T-helper 17 cell (primary cell): ENCODE data around the gene ESYT1. TPM values are rescaled to one million over a fixed set of nuclear protein-coding genes. Genes with fewer than 3 reads are reported as not detected.
A peak's percentile ranks its signal among the peaks of the same experiment; 100 is the strongest.

ENCODE experiments used
- ATAC-seq: fragments of 150-1000 bp; cut with Tn5 transposase; 2 replicates; pipeline ENCODE4 v1.10.0; 2021; ENCODE audit warnings: mild to moderate bottlenecking, moderate library complexity
- DNase-seq, 3 donors: peaks; one replicate each; pipeline versions ENCODE4 v3.0.0 to v3.0.0-alpha.2; 2020 to 2021
- H3K9me3 ChIP-seq: one replicate; pipeline ENCODE4 v1.7.0; 2013; ENCODE audit warnings: low read length, mild to moderate bottlenecking; ENCODE audit not compliant: control insufficient read depth, poor library complexity, severe bottlenecking
- H3K27ac Mint-ChIP-seq: one replicate; pipeline ENCODE4 v1.8.0; 2022; ENCODE audit warnings: mild to moderate bottlenecking, moderate library complexity, mixed read lengths
- H3K27me3 Mint-ChIP-seq: one replicate; pipeline ENCODE4 v1.8.0; 2022; ENCODE audit warnings: mixed read lengths
- H3K36me3 Mint-ChIP-seq: one replicate; pipeline ENCODE4 v1.8.0; 2022; ENCODE audit warnings: low read depth, mixed read lengths
- H3K4me1 Mint-ChIP-seq: one replicate; pipeline ENCODE4 v1.8.0; 2022; ENCODE audit warnings: mild to moderate bottlenecking, mixed read lengths
- H3K4me3 Mint-ChIP-seq: one replicate; pipeline ENCODE4 v1.8.0; 2022; ENCODE audit warnings: mild to moderate bottlenecking, moderate library complexity, mixed read lengths
- total RNA-seq, 4 donors: library from RNA in 2 of 4; stranded (reverse) in 2 of 4; gene quantifications; one replicate each; pipeline ENCODE4 v1.2.3 and lab custom pipeline; 2022 to 2026

The ESYT1 gene
- total RNA-seq, 2 donors from 2014 or later, result 178 to 211 TPM

GRCh38 chr12:56172839-56173238 is 44.8 kb downstream of the ESYT1 start:
- Mint-ChIP-seq H3K27me3 (no peaks in the 10 kb centered on the region), H3K4me1 (peaks cover 7% of the 10 kb centered on the region), H3K36me3 (peaks cover 13% of the 10 kb centered on the region), H3K27ac (no peak overlapping the region), H3K4me3 (no peak overlapping the region)
- no peak for ATAC-seq
- H3K9me3 ChIP-seq, result no peaks in the 10 kb centered on the region
- DNase-seq, result no peak

DNA sequence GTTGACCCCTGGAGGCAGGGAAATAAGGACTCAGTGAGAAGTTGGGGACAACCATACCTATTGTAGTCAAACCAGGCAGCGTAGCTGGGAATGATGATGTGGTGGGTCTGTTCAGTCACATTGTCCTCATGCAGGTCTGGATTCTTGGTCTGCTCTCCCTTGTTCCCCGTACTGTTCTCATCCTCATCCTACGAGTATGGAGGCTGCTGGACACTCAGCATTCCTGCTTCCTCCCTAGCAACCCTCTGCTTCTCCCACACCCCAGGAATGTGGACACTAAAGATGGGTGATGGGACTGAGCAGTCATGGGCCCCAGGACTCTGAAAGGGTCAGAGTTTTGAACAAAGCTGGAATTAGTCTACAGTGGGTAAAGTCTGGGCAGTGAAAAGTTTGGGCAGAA is 50.3 kb downstream of the ESYT1 start:
- no peaks in the 10 kb centered on the region for H3K27me3 Mint-ChIP-seq
- ATAC-seq (no peak), DNase-seq (no peak)
- H3K4me3 Mint-ChIP-seq, result no peak overlapping the region
- no peaks in the 10 kb centered on the region for H3K9me3 ChIP-seq
- H3K36me3 Mint-ChIP-seq, result peaks cover 10% of the 10 kb centered on the region
- peak overlapping the region; percentile 90 for H3K27ac Mint-ChIP-seq
- peaks cover 4% of the 10 kb centered on the region for H3K4me1 Mint-ChIP-seq

- Mint-ChIP-seq H3K27me3 (peaks cover 4% of the 10 kb centered on the region), H3K4me1 (peaks cover 36% of the 10 kb centered on the region), H3K36me3 (peaks cover 8% of the 10 kb centered on the region), H3K4me3 (no peak overlapping the region), H3K27ac (peak overlapping the region; percentile 95)
- no peaks in the 10 kb centered on the region for H3K9me3 ChIP-seq
- no peak for ATAC-seq
- DNase-seq, result no peak
Measured at GRCh38 chr12:56186957-56187356, 58.9 kb downstream of the ESYT1 start.

DNA sequence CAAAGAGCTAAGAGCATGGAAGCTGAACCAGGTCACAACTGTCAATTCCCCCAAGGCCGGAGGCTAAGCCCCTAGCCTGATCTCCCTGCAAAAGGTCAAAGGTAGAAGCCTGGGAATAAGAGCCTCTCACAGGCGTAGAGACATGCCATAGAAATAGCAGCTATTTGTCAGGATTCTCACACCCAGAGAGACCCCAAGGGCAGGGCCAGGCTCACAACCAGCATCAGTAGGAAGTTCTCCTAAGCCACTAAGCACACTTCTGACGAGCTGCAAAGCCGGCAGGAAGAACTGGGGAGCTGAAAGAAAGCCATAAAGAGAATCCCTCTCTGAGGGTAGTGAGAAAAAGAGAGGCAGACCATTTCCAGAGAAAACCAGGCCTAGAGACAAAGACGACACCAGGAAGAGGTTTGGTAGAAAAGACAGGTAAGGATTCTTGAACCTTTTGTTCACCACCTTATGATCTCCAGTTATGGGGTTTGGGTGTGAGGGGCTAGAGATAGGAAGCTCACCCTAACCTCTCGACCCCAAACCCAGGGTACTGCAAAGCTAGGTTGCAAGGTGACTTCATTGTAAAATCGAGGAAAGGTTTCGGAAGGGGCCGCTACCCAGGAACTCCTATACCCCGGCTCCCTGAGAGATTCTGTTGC is 60.2 kb downstream of the ESYT1 start:
- peaks cover 42% of the 10 kb centered on the region for H3K4me1 Mint-ChIP-seq
- H3K27me3 Mint-ChIP-seq, result peaks cover 4% of the 10 kb centered on the region
- H3K4me3 Mint-ChIP-seq, result peak overlapping the region; percentile 99
- no peaks in the 10 kb centered on the region for H3K9me3 ChIP-seq
- peaks cover 8% of the 10 kb centered on the region for H3K36me3 Mint-ChIP-seq
- no peak for DNase-seq
- peak overlapping the region; percentile 95 for H3K27ac Mint-ChIP-seq
- no peak for ATAC-seq

DNA sequence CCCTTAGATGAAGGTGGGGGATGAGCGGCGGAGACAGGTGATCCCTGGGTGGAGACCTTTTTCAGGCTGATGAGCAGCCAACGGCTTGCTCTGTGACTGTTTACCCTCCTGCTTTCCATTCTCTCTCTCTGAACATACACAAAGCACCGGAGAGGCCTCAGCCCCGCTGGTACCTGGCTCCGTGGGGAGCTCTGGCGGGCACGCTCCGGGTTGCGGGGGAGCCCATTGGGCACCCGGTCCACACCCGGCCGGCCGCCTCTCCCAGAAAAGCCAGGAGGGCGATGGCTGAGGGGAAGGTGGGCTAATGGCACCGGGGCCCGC is 60.7 kb downstream of the ESYT1 start:
- peaks cover 8% of the 10 kb centered on the region for H3K36me3 Mint-ChIP-seq

DNA sequence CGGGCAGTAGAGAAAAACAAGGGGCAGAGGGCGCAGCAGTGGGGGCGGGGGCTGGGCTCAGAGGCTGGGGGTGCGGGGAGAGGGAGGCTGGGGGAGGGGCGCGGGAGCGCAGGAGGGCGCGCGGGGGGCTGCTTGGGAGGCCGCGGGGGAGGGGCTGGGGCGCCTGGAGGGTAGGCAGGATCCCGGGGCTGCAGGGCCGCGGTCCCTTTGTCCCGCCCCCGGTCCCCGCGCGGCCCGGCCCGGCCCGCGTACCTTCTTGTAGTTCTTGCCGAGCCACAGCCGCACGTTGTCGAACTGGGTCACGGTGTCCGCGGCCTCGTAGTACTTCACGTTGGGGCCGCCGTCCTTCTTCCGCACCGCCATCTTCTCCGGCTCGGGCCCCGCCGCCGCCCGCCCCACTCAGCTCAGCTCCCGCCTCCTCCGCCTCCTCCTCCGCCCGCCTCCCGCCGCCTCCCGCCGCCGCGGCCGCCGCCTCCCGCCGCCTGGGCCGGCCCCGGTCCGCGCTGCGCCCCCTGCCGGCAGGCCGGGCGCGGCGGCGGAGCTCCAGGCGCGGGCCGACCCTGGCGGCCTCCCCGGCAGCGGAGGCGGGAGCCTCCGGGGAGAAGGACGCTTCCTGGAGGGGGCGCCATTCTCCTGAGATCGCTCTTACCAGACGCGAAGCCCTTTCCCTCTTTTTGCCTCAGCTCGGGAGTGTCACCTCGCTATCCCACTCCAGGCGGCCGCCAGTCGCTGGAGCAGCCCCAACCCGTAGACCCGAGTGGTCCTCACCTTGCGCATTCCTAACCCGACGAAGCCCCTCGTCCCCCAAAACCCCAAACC is 61.2 kb downstream of the ESYT1 start, which contains the start of gene SMARCC2:
Gene SMARCC2 (minus strand): TSS at position 385 of the 819 bp plus-strand sequence. CDS start 22 bp downstream, at position 363.
- Mint-ChIP-seq H3K27me3 (peaks cover 4% of the 10 kb centered on the region), H3K4me1 (peaks cover 48% of the 10 kb centered on the region), H3K27ac (peak within 1 kb of the TSS; percentile 100), H3K36me3 (peaks cover 11% of the 10 kb centered on the region), H3K4me3 (peak within 1 kb of the TSS; percentile 99)
- peak; percentile 81 to 91 (median 87) for DNase-seq
- H3K9me3 ChIP-seq, result no peaks in the 10 kb centered on the region
- ATAC-seq, result peak; percentile 87

More for the DNA sequence above, 60.7 kb downstream of the ESYT1 start:
- H3K27me3 Mint-ChIP-seq, result peaks cover 4% of the 10 kb centered on the region
- H3K4me1 Mint-ChIP-seq, result peaks cover 46% of the 10 kb centered on the region
- DNase-seq, result peak in 1 of 3 donors; percentile 10
- peak overlapping the region; percentile 95 for H3K27ac Mint-ChIP-seq
- H3K4me3 Mint-ChIP-seq, result peak overlapping the region; percentile 99
- no peaks in the 10 kb centered on the region for H3K9me3 ChIP-seq
- peak; percentile 6 for ATAC-seq

GRCh38 chr12:56189918-56190694 is 62.0 kb downstream of the ESYT1 start:
- H3K27ac Mint-ChIP-seq, result peak overlapping the region; percentile 100
- peak; percentile 41 to 61 (median 59) for DNase-seq
- peaks cover 52% of the 10 kb centered on the region for H3K4me1 Mint-ChIP-seq
- peak; percentile 32 for ATAC-seq
- peak overlapping the region; percentile 99 for H3K4me3 Mint-ChIP-seq
- peaks cover 4% of the 10 kb centered on the region for H3K27me3 Mint-ChIP-seq
- no peaks in the 10 kb centered on the region for H3K9me3 ChIP-seq
- peaks cover 15% of the 10 kb centered on the region for H3K36me3 Mint-ChIP-seq

DNA sequence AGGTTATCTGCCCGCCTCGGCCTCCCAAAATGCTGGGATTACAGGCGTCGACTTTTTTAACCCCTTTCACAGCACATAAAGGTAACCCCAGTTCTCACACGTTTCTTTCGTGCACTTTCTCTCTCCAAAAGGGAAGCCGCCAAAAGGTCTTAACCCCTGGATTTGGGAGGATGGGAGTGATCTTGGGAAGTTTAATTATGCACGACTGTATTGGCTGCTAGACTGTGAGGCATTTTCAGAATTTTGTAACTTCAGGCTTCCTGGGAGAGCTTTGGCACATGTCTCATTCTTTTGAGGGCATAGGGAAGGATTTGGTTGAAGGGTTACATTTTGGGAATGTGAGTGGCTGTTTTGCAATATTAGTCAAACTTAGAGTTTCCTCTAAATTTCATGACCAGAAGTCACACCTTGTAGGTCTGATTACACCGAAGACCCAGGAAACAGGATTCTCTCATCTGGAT is 62.7 kb downstream of the ESYT1 start:
- peak overlapping the region; percentile 100 for H3K27ac Mint-ChIP-seq
- H3K9me3 ChIP-seq, result no peaks in the 10 kb centered on the region
- peaks cover 50% of the 10 kb centered on the region for H3K4me1 Mint-ChIP-seq
- ATAC-seq (no peak), DNase-seq (no peak)
- peaks cover 4% of the 10 kb centered on the region for H3K27me3 Mint-ChIP-seq
- H3K4me3 Mint-ChIP-seq, result peak overlapping the region; percentile 99
- peaks cover 15% of the 10 kb centered on the region for H3K36me3 Mint-ChIP-seq

DNA sequence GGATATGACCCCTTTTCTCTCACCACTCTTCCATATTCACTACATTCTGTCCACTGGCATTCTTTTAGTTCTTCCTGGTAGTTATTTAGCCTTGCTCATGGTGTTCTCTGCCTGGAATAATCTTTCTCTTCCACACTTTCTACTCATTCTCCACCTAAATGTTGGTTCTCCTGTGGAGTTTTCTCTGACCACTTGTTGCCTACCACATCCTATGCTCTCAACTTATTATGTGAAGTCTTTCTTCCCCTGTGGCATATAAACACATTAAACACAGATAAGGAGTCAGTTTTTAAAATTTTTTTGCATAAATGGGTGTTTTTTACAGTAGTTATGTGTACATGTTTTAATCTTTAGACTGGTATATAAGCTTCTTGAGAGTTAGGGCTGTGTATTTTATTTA is 64.5 kb downstream of the ESYT1 start:
- Mint-ChIP-seq H3K27ac (peak overlapping the region; percentile 79), H3K4me3 (peak overlapping the region; percentile 61)
- ATAC-seq, result no peak

DNA sequence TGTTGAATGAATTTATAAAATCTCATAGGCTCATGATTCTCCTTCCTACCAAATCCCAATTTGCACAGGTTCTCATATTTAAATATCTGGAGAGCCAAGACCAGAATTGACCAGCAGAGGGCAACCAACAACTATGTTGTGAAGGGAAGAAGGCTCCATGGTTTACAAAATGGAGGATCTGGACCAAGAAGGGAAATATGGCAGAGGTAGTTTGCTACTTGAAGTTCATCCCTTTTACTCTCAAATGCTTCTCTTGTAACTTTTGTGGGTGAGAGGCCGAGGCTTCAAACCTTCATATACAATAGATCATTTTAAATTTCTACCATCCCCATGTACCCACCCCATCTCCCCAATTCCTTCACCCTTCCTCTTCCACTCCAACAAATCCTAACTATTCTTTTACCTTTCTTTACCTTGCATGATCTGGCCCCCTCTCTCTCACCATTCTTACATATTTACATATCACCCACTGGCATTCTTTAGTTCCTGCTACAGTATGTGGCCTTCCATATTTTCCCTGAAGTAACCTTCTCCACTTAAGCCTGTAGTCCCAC is 65.0 kb downstream of the ESYT1 start:
- ATAC-seq, result no peak
- peak overlapping the region; percentile 4 for H3K4me3 Mint-ChIP-seq
- H3K36me3 Mint-ChIP-seq, result peaks cover 13% of the 10 kb centered on the region
- H3K27ac Mint-ChIP-seq, result peak overlapping the region; percentile 79
- H3K9me3 ChIP-seq, result no peaks in the 10 kb centered on the region
- peak; percentile 25 to 62 (median 34) for DNase-seq
- H3K4me1 Mint-ChIP-seq, result peaks cover 34% of the 10 kb centered on the region
- H3K27me3 Mint-ChIP-seq, result peaks cover 4% of the 10 kb centered on the region

More for the DNA sequence above, 64.5 kb downstream of the ESYT1 start:
- no peak for DNase-seq
- H3K36me3 Mint-ChIP-seq, result peaks cover 13% of the 10 kb centered on the region
- H3K27me3 Mint-ChIP-seq, result peaks cover 4% of the 10 kb centered on the region
- no peaks in the 10 kb centered on the region for H3K9me3 ChIP-seq
- peaks cover 39% of the 10 kb centered on the region for H3K4me1 Mint-ChIP-seq
